Testis (tissue), 3 donors: ENCODE measurements around the gene ATXN7L1. TPM values are rescaled to one million over a fixed set of nuclear protein-coding genes. Genes with fewer than 3 reads are reported as not detected.

Experiments used
- DNase-seq: peaks from one replicate; pipeline ENCODE4 v3.0.0-alpha.2; 2019
- H3K27ac ChIP-seq, 2 donors: fragments of 200-600 bp; sonication (generic); one replicate each; pipeline ENCODE4 v1.5.1; 2019
- H3K27me3 ChIP-seq: fragments of 200-600 bp; sonication (generic); one replicate; pipeline ENCODE4 v1.5.1; 2019
- H3K36me3 ChIP-seq: fragments of 200-600 bp; sonication (generic); one replicate; pipeline ENCODE4 v1.5.1; 2017; ENCODE audit warnings: low read depth; ENCODE audit errors: missing control alignments
- H3K4me1 ChIP-seq: fragments of 200-600 bp; sonication (generic); one replicate; pipeline ENCODE4 v1.5.1; 2019
- H3K4me3 ChIP-seq, 2 donors: fragments of 200-600 bp; sonication (generic); one replicate each; pipeline ENCODE4 v1.5.1; 2017 to 2019
- H3K9me3 ChIP-seq: fragments of 200-600 bp; sonication (generic); one replicate; pipeline ENCODE4 v1.5.1; 2017
- POLR2A ChIP-seq: fragments of 450-650 bp; IDR thresholded peaks from one replicate; pipeline ENCODE4 v1.6.1; 2017; ENCODE audit warnings: antibody characterized with exemption, mild to moderate bottlenecking, moderate library complexity
- WGBS, 2 donors: methylation state at CpG; one replicate each; pipeline ENCODE4 v1.1.5; 2018; 5-methylcytosine and 5-hydroxymethylcytosine counted together
- intact Hi-C: fragments of 100-400 bp; cut with DNase I; formaldehyde crosslinking; loops from one replicate; pipeline ENCODE4 v1.15.1; 2023; ENCODE audit warnings: low total_unique reads
- polyA plus RNA-seq: library from polyadenylated mRNA; stranded (reverse); fragments of 350-450 nt; fragmentation: Illumina TruSeq; extraction: RNeasy Lipid Tissue Mini Kit (QIAGEN cat#74804); gene quantifications from one replicate; pipeline ENCODE4 v1.2.3, GENCODE V29; 2014; ENCODE audit warnings: low read depth, low replicate concordance; ENCODE audit not compliant: insufficient read depth
- total RNA-seq, 2 donors: library from RNA; depleted of rRNA; stranded (reverse); fragments of >200 nt; gene quantifications; one replicate each; pipeline ENCODE4 v1.2.3, GENCODE V29; 2016
- TF ChIP-seq, protein P1 (sequence below), 3 experiments: fragments of 450-650 bp in 2 of 3; fragments of 200-600 bp in 1 of 3; sonication (generic) in 1 of 3; IDR thresholded peaks; one replicate each; pipeline ENCODE4 v1.5.1; 2016 to 2019; ENCODE audit warnings: antibody characterized with exemption in 3 of 3, mild to moderate bottlenecking in 2 of 3, moderate library complexity in 1 of 3

ATXN7L1 gene
- total and polyA plus RNA-seq, 3 donors from 2014 or later = 35.7 to 61.7 (median 35.9) TPM

GRCh38 chr7:105775580-105775979 lies 100.8 kb downstream of the ATXN7L1 start:
- Histone ChIP-seq H3K27me3 (no peaks in the 10 kb centered on the region), H3K36me3 (no peaks in the 10 kb centered on the region), H3K4me1 (peaks cover 3% of the 10 kb centered on the region), H3K4me3 (no peak overlapping the region), H3K27ac (no peak overlapping the region), H3K9me3 (no peaks in the 10 kb centered on the region)
- WGBS, 2 donors = 76 to 84% methylated on average over 6 of the region's 6 CpGs
- TF ChIP-seq POLR2A = no peak
- TF ChIP-seq, protein P1, sequence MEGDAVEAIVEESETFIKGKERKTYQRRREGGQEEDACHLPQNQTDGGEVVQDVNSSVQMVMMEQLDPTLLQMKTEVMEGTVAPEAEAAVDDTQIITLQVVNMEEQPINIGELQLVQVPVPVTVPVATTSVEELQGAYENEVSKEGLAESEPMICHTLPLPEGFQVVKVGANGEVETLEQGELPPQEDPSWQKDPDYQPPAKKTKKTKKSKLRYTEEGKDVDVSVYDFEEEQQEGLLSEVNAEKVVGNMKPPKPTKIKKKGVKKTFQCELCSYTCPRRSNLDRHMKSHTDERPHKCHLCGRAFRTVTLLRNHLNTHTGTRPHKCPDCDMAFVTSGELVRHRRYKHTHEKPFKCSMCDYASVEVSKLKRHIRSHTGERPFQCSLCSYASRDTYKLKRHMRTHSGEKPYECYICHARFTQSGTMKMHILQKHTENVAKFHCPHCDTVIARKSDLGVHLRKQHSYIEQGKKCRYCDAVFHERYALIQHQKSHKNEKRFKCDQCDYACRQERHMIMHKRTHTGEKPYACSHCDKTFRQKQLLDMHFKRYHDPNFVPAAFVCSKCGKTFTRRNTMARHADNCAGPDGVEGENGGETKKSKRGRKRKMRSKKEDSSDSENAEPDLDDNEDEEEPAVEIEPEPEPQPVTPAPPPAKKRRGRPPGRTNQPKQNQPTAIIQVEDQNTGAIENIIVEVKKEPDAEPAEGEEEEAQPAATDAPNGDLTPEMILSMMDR (IDR thresholded peaks at IDR 0.05) = no peak
- intact Hi-C loops = no loop called here
- DNase-seq = no peak

GRCh38 chr7:105773030-105773460 lies 103.4 kb downstream of the ATXN7L1 start:
- WGBS, 2 donors = 88 to 90% methylated on average over 3 of the region's 3 CpGs
- Histone ChIP-seq H3K9me3 (no peaks in the 10 kb centered on the region), H3K4me3 (no peak overlapping the region), H3K27me3 (no peaks in the 10 kb centered on the region), H3K4me1 (peaks cover 3% of the 10 kb centered on the region), H3K36me3 (no peaks in the 10 kb centered on the region), H3K27ac (no peak overlapping the region)
- DNase-seq = no peak
- intact Hi-C loops = no loop called here
- TF ChIP-seq, protein P1 (IDR thresholded peaks at IDR 0.05) = no peak
- TF ChIP-seq POLR2A = no peak

DNA sequence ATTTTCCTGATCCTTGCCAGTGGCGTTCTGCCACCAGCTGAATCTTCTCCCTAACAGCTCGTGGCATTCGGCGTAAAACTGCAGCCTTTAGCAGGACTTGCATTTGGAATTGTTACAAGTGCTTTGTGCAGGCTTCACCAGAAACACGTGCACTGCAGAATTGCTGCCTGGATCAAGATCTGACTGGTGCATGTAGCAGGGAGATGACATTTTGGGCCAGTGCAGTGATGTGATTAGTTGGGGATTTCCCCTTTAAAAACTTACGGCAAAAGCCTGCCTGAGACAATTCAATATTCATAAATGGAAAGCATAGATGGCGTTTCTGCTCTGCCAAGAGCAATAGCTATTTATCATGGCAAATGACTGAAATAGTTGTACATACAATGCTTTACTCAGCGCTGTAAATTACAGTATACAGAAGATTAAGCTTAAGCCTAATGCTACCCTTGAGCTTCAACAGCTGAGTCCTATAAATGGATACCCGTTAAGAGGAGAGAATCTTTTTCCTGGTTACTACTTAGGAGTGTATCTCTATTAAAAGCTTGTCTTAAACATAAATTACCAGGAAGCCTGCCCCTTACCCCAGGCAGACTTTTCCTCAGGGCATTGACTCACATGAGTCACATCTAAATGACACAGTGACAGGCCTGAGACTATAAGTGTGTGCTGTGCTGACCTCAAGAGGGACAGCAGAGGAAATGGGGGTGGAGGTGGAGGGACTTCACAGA lies 106.3 kb downstream of the ATXN7L1 start:
- no peak overlapping the region for H3K27ac ChIP-seq
- no peaks in the 10 kb centered on the region for H3K4me1 ChIP-seq
- intact Hi-C loops = loop anchor here (10.0 kb wide), 2 partner anchors 245 to 275 kb away; no protein-coding TSS in a partner anchor
- H3K9me3 ChIP-seq = no peaks in the 10 kb centered on the region
- no peak for TF ChIP-seq POLR2A
- TF ChIP-seq, protein P1 (IDR thresholded peaks at IDR 0.05) = no peak
- H3K27me3 ChIP-seq = no peaks in the 10 kb centered on the region
- H3K36me3 ChIP-seq = no peaks in the 10 kb centered on the region
- 81 to 83% methylated on average over 9 of the region's 9 CpGs for WGBS, 2 donors
- DNase-seq = no peak
- H3K4me3 ChIP-seq = no peak overlapping the region

- WGBS, 2 donors = 92 to 93% methylated on average over 9 of the region's 9 CpGs
- intact Hi-C loops = loop anchor here (10.0 kb wide), 2 partner anchors 246 to 276 kb away; no protein-coding TSS in a partner anchor
- TF ChIP-seq, protein P1 (IDR thresholded peaks at IDR 0.05) = no peak
- no peak for TF ChIP-seq POLR2A
- Histone ChIP-seq H3K36me3 (no peaks in the 10 kb centered on the region), H3K9me3 (no peaks in the 10 kb centered on the region), H3K27me3 (no peaks in the 10 kb centered on the region), H3K4me3 (no peak overlapping the region), H3K27ac (no peak overlapping the region), H3K4me1 (no peaks in the 10 kb centered on the region)
- no peak for DNase-seq
These were observed 107.4 kb downstream of the ATXN7L1 start for GRCh38 chr7:105768898-105769507.
